Motor neuron (in vitro differentiated cells): ENCODE data around the gene FLT3. TPM values are rescaled to one million over a fixed set of nuclear protein-coding genes. Genes with fewer than 3 reads are reported as not detected.

Source experiments
- ATAC-seq, 8 experiments: fragments of 200-7000 bp; cut with Tn5 transposase; replicated peaks in 6 of 8; 2 replicates each; pipeline ENCODE4 v1.8.0; 2021; ENCODE audit warnings: mild to moderate bottlenecking in 8 of 8, moderate library complexity in 8 of 8
- H3K27ac ChIP-seq, 2 donors: fragments of 250-450 bp; sonication (Bioruptor Pico); 2 replicates each; pipeline ENCODE4 v1.9.0; 2021; ENCODE audit warnings: antibody characterized with exemption in 2 of 2, mild to moderate bottlenecking in 2 of 2, moderate library complexity in 1 of 2
- H3K4me1 ChIP-seq, 2 donors: fragments of 250-450 bp; sonication (Bioruptor Pico); replicated peaks in 1 of 2; 2 replicates each; pipeline ENCODE4 v1.6.1; 2021; ENCODE audit warnings: antibody characterized with exemption in 2 of 2, mild to moderate bottlenecking in 2 of 2, moderate library complexity in 1 of 2
- H3K4me3 ChIP-seq, 5 donors: fragments of 250-450 bp; sonication (Bioruptor Pico); 2 replicates each; pipeline ENCODE4 v1.9.0; 2021; ENCODE audit warnings: antibody characterized with exemption in 5 of 5, mild to moderate bottlenecking in 5 of 5, moderate library complexity in 4 of 5
- WGBS, 10 experiments: fragments of 450-650 bp; shearing (Covaris generic); methylation state at CpG; one replicate each; pipeline ENCODE4 v1.0.0; 2022; 5-methylcytosine and 5-hydroxymethylcytosine counted together
- in situ Hi-C, 9 experiments: fragments of 400-800 bp; cut with MboI; loops; one replicate each; pipeline ENCODE4 v1.15.0; 2021; ENCODE audit warnings: low sequenced_read_pairs in 9 of 9, low pct_unique_long_range_greater_than_20kb in 2 of 9; ENCODE audit not compliant: unreplicated experiment in 9 of 9
- total RNA-seq, 8 experiments: library from RNA; unstranded; fragments of 300-600 nt; gene quantifications; 2 replicates each; pipeline versions ENCODE4 v1.2.3 to v1.2.4, GENCODE V29; 2022

The FLT3 gene
- total RNA-seq, 8 experiments from 2014 or later = 0.04 to 0.29 (median 0.15) TPM; not detected in 2

- H3K4me3 ChIP-seq = no peak overlapping the region
- no peak for ATAC-seq
- no peak overlapping the region for H3K27ac ChIP-seq
- 14 to 60% (median 24%) methylated on average over 1 to 8 of the region's 9 CpGs; no CpG with 5 or more reads in 6 of the 10 experiments for WGBS, 10 experiments
- in situ Hi-C loops = loop anchor here in 1 of 9 experiments (25.0 kb wide), 1 partner anchor 126 kb away; no protein-coding TSS in a partner anchor
- H3K4me1 ChIP-seq = peaks cover 0 to 6% of the 10 kb centered on the region in 2 donors
Observed at GRCh38 chr13:27962982-27963381, 137.4 kb downstream of the FLT3 start.

GRCh38 chr13:27962128-27962841, 138.1 kb downstream of the FLT3 start:
- no peak overlapping the region for H3K4me3 ChIP-seq
- no peak for ATAC-seq
- in situ Hi-C loops = loop anchor here in 1 of 9 experiments (25.0 kb wide), 1 partner anchor 125 kb away; no protein-coding TSS in a partner anchor
- no peak overlapping the region for H3K27ac ChIP-seq
- H3K4me1 ChIP-seq = peaks cover 0 to 6% of the 10 kb centered on the region in 2 donors
- 0 to 100% (median 40%) methylated on average over 1 to 4 of the region's 6 CpGs; no CpG with 5 or more reads in 3 of the 10 experiments for WGBS, 10 experiments

GRCh38 chr13:27961227-27962085, 138.9 kb downstream of the FLT3 start:
- Histone ChIP-seq H3K27ac (no peak overlapping the region), H3K4me1 (peaks cover 0 to 6% of the 10 kb centered on the region in 2 donors), H3K4me3 (no peak overlapping the region)
- in situ Hi-C loops = loop anchor here in 1 of 9 experiments (25.0 kb wide), 1 partner anchor 124 kb away; no protein-coding TSS in a partner anchor
- WGBS, 10 experiments = 0 to 50% (median 17%) methylated on average over 1 to 9 of the region's 25 CpGs; no CpG with 5 or more reads in 3 of the 10 experiments
- no peak for ATAC-seq

- Histone ChIP-seq H3K4me3 (peak overlapping the region in 1 of 5 donors; percentile 9), H3K4me1 (peaks cover 0 to 6% of the 10 kb centered on the region in 2 donors), H3K27ac (no peak overlapping the region)
- ATAC-seq = peak; percentile 32 to 94 (median 73)
- WGBS, 10 experiments = 0 to 8% (median 2%) methylated on average over 2 to 11 of the region's 73 CpGs; no CpG with 5 or more reads in 6 of the 10 experiments
- in situ Hi-C loops = loop anchor here in 1 of 9 experiments (25.0 kb wide), 1 partner anchor 123 kb away; no protein-coding TSS in a partner anchor
Observed at GRCh38 chr13:27960362-27961226, 139.8 kb downstream of the FLT3 start.

GRCh38 chr13:27959976-27960361, 140.4 kb downstream of the FLT3 start:
- Histone ChIP-seq H3K27ac (no peak overlapping the region), H3K4me1 (peaks cover 0 to 6% of the 10 kb centered on the region in 2 donors), H3K4me3 (peak overlapping the region in 1 of 5 donors; percentile 9)
- 0 to 100% (median 8%) methylated on average over 1 to 13 of the region's 14 CpGs; no CpG with 5 or more reads in 1 of the 10 experiments for WGBS, 10 experiments
- ATAC-seq = no peak
- in situ Hi-C loops = loop anchor here in 1 of 9 experiments (25.0 kb wide), 1 partner anchor 123 kb away; no protein-coding TSS in a partner anchor

- H3K4me3 ChIP-seq = no peak overlapping the region
- WGBS, 10 experiments = 0 to 61% (median 14%) methylated on average over 2 to 5 of the region's 5 CpGs; no CpG with 5 or more reads in 1 of the 10 experiments
- no peak for ATAC-seq
- in situ Hi-C loops = loop anchor here in 1 of 9 experiments (25.0 kb wide), 1 partner anchor 119 kb away; no protein-coding TSS in a partner anchor
- H3K27ac ChIP-seq = no peak overlapping the region
- H3K4me1 ChIP-seq = peaks cover 0 to 6% of the 10 kb centered on the region in 2 donors
Observed at GRCh38 chr13:27956576-27957300, 143.6 kb downstream of the FLT3 start.

GRCh38 chr13:27955014-27955591, 145.3 kb downstream of the FLT3 start:
- H3K27ac ChIP-seq = no peak overlapping the region
- 38 to 92% (median 65%) methylated on average over 6 to 11 of the region's 11 CpGs for WGBS, 10 experiments
- no peak for ATAC-seq
- in situ Hi-C loops = loop anchor here in 1 of 9 experiments (25.0 kb wide), 1 partner anchor 118 kb away; no protein-coding TSS in a partner anchor
- peaks cover 0 to under 1% of the 10 kb centered on the region in 2 donors for H3K4me1 ChIP-seq
- H3K4me3 ChIP-seq = no peak overlapping the region

- no peaks in the 10 kb centered on the region for H3K4me1 ChIP-seq
- ATAC-seq = peak in 7 of 8 experiments; percentile 19 to 74 (median 46)
- H3K4me3 ChIP-seq = peak overlapping the region in 3 of 5 donors; percentile 38 to 49 (median 48)
- 0 to 33% (median 10%) methylated on average over 3 to 10 of the region's 56 CpGs; no CpG with 5 or more reads in 6 of the 10 experiments for WGBS, 10 experiments
- H3K27ac ChIP-seq = no peak overlapping the region
- in situ Hi-C loops = loop anchor here in 1 of 9 experiments (25.0 kb wide), 1 partner anchor 117 kb away; no protein-coding TSS in a partner anchor
Observed at GRCh38 chr13:27954406-27954851, 145.9 kb downstream of the FLT3 start.

- in situ Hi-C loops = loop anchor here in 1 of 9 experiments (25.0 kb wide), 1 partner anchor 117 kb away; no protein-coding TSS in a partner anchor
- H3K4me1 ChIP-seq = no peaks in the 10 kb centered on the region
- peak; percentile 98 to 100 (median 99) for ATAC-seq
- WGBS, 10 experiments = 0% methylated on average over 5 to 7 of the region's 71 CpGs; no CpG with 5 or more reads in 8 of the 10 experiments
- H3K27ac ChIP-seq = no peak overlapping the region
- H3K4me3 ChIP-seq = peak overlapping the region; percentile 26 to 49 (median 38)
Observed at GRCh38 chr13:27953676-27954405, 146.5 kb downstream of the FLT3 start.
